ENCODE data around the gene RERE. TPM values are rescaled to one million over a fixed set of nuclear protein-coding genes. Genes with fewer than 3 reads are reported as not detected.

The RERE gene
- total RNA-seq, 1 experiment from 2014 or later = 55.2 TPM

- H3K9me3 ChIP-seq (ENCODE audit: low read length) = no peaks in the 10 kb centered on the region
- H3K9me2 ChIP-seq (replicated peaks; ENCODE audit: insufficient read depth, low read length) = no peaks in the 10 kb centered on the region
- H3K36me3 ChIP-seq (ENCODE audit: insufficient read depth, low read length) = no peaks in the 10 kb centered on the region
- H3K4me2 ChIP-seq (ENCODE audit: low read depth, low read length, poor library complexity, severe bottlenecking) = no peak overlapping the region
- H2AFZ ChIP-seq (ENCODE audit: low read length) = no peak overlapping the region
- no peaks in the 10 kb centered on the region for H3K79me2 ChIP-seq (ENCODE audit: low read length)
- no peaks in the 10 kb centered on the region for H4K20me1 ChIP-seq (ENCODE audit: insufficient read depth, low read depth, low read length)
- H3K4me3 ChIP-seq (ENCODE audit: low read length) = no peak overlapping the region
- H3K27me3 ChIP-seq (ENCODE audit: low read length) = no peaks in the 10 kb centered on the region
- H3K27ac ChIP-seq (ENCODE audit: low read length) = no peak overlapping the region
- H3K9ac ChIP-seq (ENCODE audit: low read length) = no peak overlapping the region
- no peaks in the 10 kb centered on the region for H3K4me1 ChIP-seq (ENCODE audit: low read length)
- DNase-seq = no peak
Measured at GRCh38 chr1:8337776-8338525, 479.5 kb downstream of the RERE start.

DNA sequence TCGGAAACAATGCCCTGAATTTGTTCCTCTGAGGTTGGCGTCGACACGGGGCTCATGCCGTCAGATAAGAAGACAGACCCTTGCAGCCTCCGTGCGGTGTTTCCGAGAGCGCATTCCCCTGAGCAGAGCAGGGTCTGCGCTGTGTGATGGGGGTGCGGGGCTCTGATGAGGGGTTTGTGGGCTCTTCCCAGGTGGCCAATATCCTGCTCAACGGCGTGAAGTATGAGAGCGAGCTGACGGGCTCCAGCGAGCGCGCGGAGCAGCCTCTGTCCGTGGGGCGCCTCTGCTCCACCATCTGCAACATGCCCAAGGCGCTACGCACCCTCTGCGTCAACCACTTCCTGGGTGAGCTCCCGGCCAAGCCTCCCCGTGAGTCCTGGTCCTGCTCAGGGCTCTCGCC, 482.2 kb downstream of the RERE start:
- no peak overlapping the region for H3K9ac ChIP-seq (ENCODE audit: low read length)
- DNase-seq = no peak
- H3K4me3 ChIP-seq (ENCODE audit: low read length) = no peak overlapping the region
- H3K27ac ChIP-seq (ENCODE audit: low read length) = no peak overlapping the region
- H2AFZ ChIP-seq (ENCODE audit: low read length) = no peak overlapping the region
- H3K9me3 ChIP-seq (ENCODE audit: low read length) = no peaks in the 10 kb centered on the region
- H3K27me3 ChIP-seq (ENCODE audit: low read length) = no peaks in the 10 kb centered on the region
- H4K20me1 ChIP-seq (ENCODE audit: insufficient read depth, low read depth, low read length) = no peaks in the 10 kb centered on the region
- H3K4me1 ChIP-seq (ENCODE audit: low read length) = no peaks in the 10 kb centered on the region
- no peak overlapping the region for H3K4me2 ChIP-seq (ENCODE audit: low read depth, low read length, poor library complexity, severe bottlenecking)
- no peaks in the 10 kb centered on the region for H3K36me3 ChIP-seq (ENCODE audit: insufficient read depth, low read length)
- H3K9me2 ChIP-seq (replicated peaks; ENCODE audit: insufficient read depth, low read length) = no peaks in the 10 kb centered on the region
- no peaks in the 10 kb centered on the region for H3K79me2 ChIP-seq (ENCODE audit: low read length)

GRCh38 chr1:8334106-8334851, 483.2 kb downstream of the RERE start:
- no peak overlapping the region for H3K9ac ChIP-seq (ENCODE audit: low read length)
- H3K9me2 ChIP-seq (replicated peaks; ENCODE audit: insufficient read depth, low read length) = no peaks in the 10 kb centered on the region
- no peaks in the 10 kb centered on the region for H3K79me2 ChIP-seq (ENCODE audit: low read length)
- no peaks in the 10 kb centered on the region for H3K36me3 ChIP-seq (ENCODE audit: insufficient read depth, low read length)
- H3K27ac ChIP-seq (ENCODE audit: low read length) = no peak overlapping the region
- no peak for DNase-seq
- H3K27me3 ChIP-seq (ENCODE audit: low read length) = no peaks in the 10 kb centered on the region
- no peaks in the 10 kb centered on the region for H3K4me1 ChIP-seq (ENCODE audit: low read length)
- no peaks in the 10 kb centered on the region for H4K20me1 ChIP-seq (ENCODE audit: insufficient read depth, low read depth, low read length)
- H3K4me3 ChIP-seq (ENCODE audit: low read length) = no peak overlapping the region
- no peak overlapping the region for H2AFZ ChIP-seq (ENCODE audit: low read length)
- no peak overlapping the region for H3K4me2 ChIP-seq (ENCODE audit: low read depth, low read length, poor library complexity, severe bottlenecking)
- H3K9me3 ChIP-seq (ENCODE audit: low read length) = no peaks in the 10 kb centered on the region

GRCh38 chr1:8333246-8333987, 484.0 kb downstream of the RERE start:
- no peak overlapping the region for H3K4me3 ChIP-seq (ENCODE audit: low read length)
- no peaks in the 10 kb centered on the region for H3K9me2 ChIP-seq (replicated peaks; ENCODE audit: insufficient read depth, low read length)
- no peaks in the 10 kb centered on the region for H3K36me3 ChIP-seq (ENCODE audit: insufficient read depth, low read length)
- H3K9ac ChIP-seq (ENCODE audit: low read length) = no peak overlapping the region
- no peaks in the 10 kb centered on the region for H4K20me1 ChIP-seq (ENCODE audit: insufficient read depth, low read depth, low read length)
- H3K9me3 ChIP-seq (ENCODE audit: low read length) = no peaks in the 10 kb centered on the region
- H3K27me3 ChIP-seq (ENCODE audit: low read length) = no peaks in the 10 kb centered on the region
- H3K27ac ChIP-seq (ENCODE audit: low read length) = no peak overlapping the region
- DNase-seq = no peak
- H3K4me2 ChIP-seq (ENCODE audit: low read depth, low read length, poor library complexity, severe bottlenecking) = no peak overlapping the region
- H3K79me2 ChIP-seq (ENCODE audit: low read length) = no peaks in the 10 kb centered on the region
- no peak overlapping the region for H2AFZ ChIP-seq (ENCODE audit: low read length)
- no peaks in the 10 kb centered on the region for H3K4me1 ChIP-seq (ENCODE audit: low read length)

DNA sequence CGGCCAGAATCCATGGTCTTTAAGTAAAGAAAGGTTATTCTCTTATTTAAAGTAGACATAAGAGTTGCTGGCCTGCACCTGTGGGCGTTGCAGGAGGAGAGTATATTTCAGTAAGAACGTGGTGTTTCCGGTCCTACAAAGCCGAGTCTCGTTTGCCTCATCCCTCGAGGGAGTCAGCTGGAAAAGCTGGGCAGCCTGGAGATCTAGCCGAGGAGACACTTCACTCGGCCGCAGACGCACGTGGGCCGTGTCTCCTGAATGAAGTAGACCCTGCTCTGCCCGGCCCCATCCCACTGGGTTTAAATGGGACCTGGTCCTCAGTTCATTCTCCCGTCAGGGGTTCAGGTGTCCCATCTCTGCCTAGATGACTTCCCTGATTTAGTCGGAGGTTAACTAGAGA, 484.6 kb downstream of the RERE start:
- no peaks in the 10 kb centered on the region for H3K36me3 ChIP-seq (ENCODE audit: insufficient read depth, low read length)
- no peak for DNase-seq
- H3K27ac ChIP-seq (ENCODE audit: low read length) = no peak overlapping the region
- H3K4me3 ChIP-seq (ENCODE audit: low read length) = no peak overlapping the region
- H3K9me2 ChIP-seq (replicated peaks; ENCODE audit: insufficient read depth, low read length) = no peaks in the 10 kb centered on the region
- H3K9ac ChIP-seq (ENCODE audit: low read length) = no peak overlapping the region
- no peaks in the 10 kb centered on the region for H3K27me3 ChIP-seq (ENCODE audit: low read length)
- no peaks in the 10 kb centered on the region for H3K9me3 ChIP-seq (ENCODE audit: low read length)
- no peaks in the 10 kb centered on the region for H3K79me2 ChIP-seq (ENCODE audit: low read length)
- no peaks in the 10 kb centered on the region for H4K20me1 ChIP-seq (ENCODE audit: insufficient read depth, low read depth, low read length)
- no peak overlapping the region for H2AFZ ChIP-seq (ENCODE audit: low read length)
- H3K4me1 ChIP-seq (ENCODE audit: low read length) = no peaks in the 10 kb centered on the region
- no peak overlapping the region for H3K4me2 ChIP-seq (ENCODE audit: low read depth, low read length, poor library complexity, severe bottlenecking)

- no peaks in the 10 kb centered on the region for H3K9me2 ChIP-seq (replicated peaks; ENCODE audit: insufficient read depth, low read length)
- no peaks in the 10 kb centered on the region for H4K20me1 ChIP-seq (ENCODE audit: insufficient read depth, low read depth, low read length)
- H3K9ac ChIP-seq (ENCODE audit: low read length) = no peak overlapping the region
- no peak for DNase-seq
- no peaks in the 10 kb centered on the region for H3K36me3 ChIP-seq (ENCODE audit: insufficient read depth, low read length)
- H3K9me3 ChIP-seq (ENCODE audit: low read length) = no peaks in the 10 kb centered on the region
- H3K27ac ChIP-seq (ENCODE audit: low read length) = no peak overlapping the region
- no peaks in the 10 kb centered on the region for H3K4me1 ChIP-seq (ENCODE audit: low read length)
- H3K79me2 ChIP-seq (ENCODE audit: low read length) = no peaks in the 10 kb centered on the region
- H3K27me3 ChIP-seq (ENCODE audit: low read length) = no peaks in the 10 kb centered on the region
- H3K4me3 ChIP-seq (ENCODE audit: low read length) = no peak overlapping the region
- no peak overlapping the region for H2AFZ ChIP-seq (ENCODE audit: low read length)
- H3K4me2 ChIP-seq (ENCODE audit: low read depth, low read length, poor library complexity, severe bottlenecking) = no peak overlapping the region
Measured at GRCh38 chr1:8330271-8331125, 486.9 kb downstream of the RERE start.

GRCh38 chr1:8329858-8330257, 487.6 kb downstream of the RERE start:
- no peaks in the 10 kb centered on the region for H3K36me3 ChIP-seq (ENCODE audit: insufficient read depth, low read length)
- H3K9ac ChIP-seq (ENCODE audit: low read length) = no peak overlapping the region
- no peaks in the 10 kb centered on the region for H4K20me1 ChIP-seq (ENCODE audit: insufficient read depth, low read depth, low read length)
- H3K9me3 ChIP-seq (ENCODE audit: low read length) = no peaks in the 10 kb centered on the region
- H3K27me3 ChIP-seq (ENCODE audit: low read length) = no peaks in the 10 kb centered on the region
- H3K4me2 ChIP-seq (ENCODE audit: low read depth, low read length, poor library complexity, severe bottlenecking) = no peak overlapping the region
- no peak overlapping the region for H3K4me3 ChIP-seq (ENCODE audit: low read length)
- H3K27ac ChIP-seq (ENCODE audit: low read length) = no peak overlapping the region
- no peaks in the 10 kb centered on the region for H3K9me2 ChIP-seq (replicated peaks; ENCODE audit: insufficient read depth, low read length)
- no peak for DNase-seq
- H3K4me1 ChIP-seq (ENCODE audit: low read length) = no peaks in the 10 kb centered on the region
- no peaks in the 10 kb centered on the region for H3K79me2 ChIP-seq (ENCODE audit: low read length)
- H2AFZ ChIP-seq (ENCODE audit: low read length) = no peak overlapping the region

All from Karpas-422 (cell line).